Astrocyte (in vitro differentiated cells and primary cell): ENCODE results near the gene SLC2A13. TPM values are rescaled to one million over a fixed set of nuclear protein-coding genes. Genes with fewer than 3 reads are reported as not detected.

Source experiments
- DNase-seq: peaks from one replicate; pipeline ENCODE4 v3.0.0-alpha.2; 2010; ENCODE audit warnings: low read depth
- FAIRE-seq: peaks from 2 replicates; lab custom pipeline; 2011; peaks lifted over from hg19 to GRCh38; lab: Jason Lieb, UNC
- H2AFZ ChIP-seq: 2 replicates; pipeline ENCODE4 v1.6.0; 2012; ENCODE audit warnings: low read depth, low read length, inconsistent platforms
- H3K27ac ChIP-seq: 2 replicates; pipeline ENCODE4 v1.5.1; 2011; ENCODE audit warnings: low read depth, low read length, inconsistent platforms
- H3K27me3 ChIP-seq: 2 replicates; pipeline ENCODE4 v1.6.0; 2011; ENCODE audit warnings: low read length, inconsistent platforms; ENCODE audit not compliant: insufficient read depth
- H3K36me3 ChIP-seq: 2 replicates; pipeline ENCODE4 v1.5.1; 2011; ENCODE audit warnings: low read length, inconsistent platforms; ENCODE audit not compliant: insufficient read depth
- H3K4me1 ChIP-seq: 2 replicates; pipeline ENCODE4 v1.5.1; 2011; ENCODE audit warnings: low read length, inconsistent platforms; ENCODE audit not compliant: insufficient read depth
- H3K4me2 ChIP-seq: 2 replicates; pipeline ENCODE4 v1.6.0; 2012; ENCODE audit warnings: low read length, inconsistent platforms
- H3K4me3 ChIP-seq: 2 replicates; pipeline ENCODE4 v1.5.1; 2011; ENCODE audit warnings: low read depth, mild to moderate bottlenecking, low read length, inconsistent platforms; ENCODE audit not compliant: insufficient read depth
- H3K79me2 ChIP-seq: 2 replicates; pipeline ENCODE4 v1.6.0; 2012; ENCODE audit warnings: mild to moderate bottlenecking, low read length, inconsistent platforms; ENCODE audit not compliant: insufficient read depth
- H3K9ac ChIP-seq: 2 replicates; pipeline ENCODE4 v1.6.0; 2012; ENCODE audit warnings: mild to moderate bottlenecking, low read length, inconsistent platforms
- H3K9me3 ChIP-seq: 2 replicates; pipeline ENCODE4 v1.5.1; 2012; ENCODE audit warnings: low read depth, mild to moderate bottlenecking, low read length, inconsistent platforms; ENCODE audit not compliant: insufficient read depth
- H4K20me1 ChIP-seq: 2 replicates; pipeline ENCODE4 v1.6.0; 2012; ENCODE audit warnings: low read length, inconsistent platforms; ENCODE audit not compliant: insufficient read depth
- H3K27ac Mint-ChIP-seq: one replicate; pipeline ENCODE4 v1.8.0; 2021; ENCODE audit warnings: mild to moderate bottlenecking, mixed read lengths; ENCODE audit not compliant: unreplicated experiment
- H3K27me3 Mint-ChIP-seq: one replicate; pipeline ENCODE4 v1.8.0; 2021; ENCODE audit warnings: low read depth, mixed read lengths; ENCODE audit not compliant: unreplicated experiment
- H3K36me3 Mint-ChIP-seq: one replicate; pipeline ENCODE4 v1.8.0; 2021; ENCODE audit warnings: low read depth, mixed read lengths; ENCODE audit not compliant: unreplicated experiment
- H3K4me1 Mint-ChIP-seq: one replicate; pipeline ENCODE4 v1.8.0; 2021; ENCODE audit warnings: low read depth, mixed read lengths; ENCODE audit not compliant: unreplicated experiment
- H3K4me3 Mint-ChIP-seq: one replicate; pipeline ENCODE4 v1.8.0; 2021; ENCODE audit warnings: mild to moderate bottlenecking, moderate library complexity, mixed read lengths; ENCODE audit not compliant: unreplicated experiment
- H3K9me3 Mint-ChIP-seq: one replicate; pipeline ENCODE4 v1.8.0; 2021; ENCODE audit warnings: mild to moderate bottlenecking, mixed read lengths; ENCODE audit not compliant: unreplicated experiment
- CTCF ChIP-seq: IDR thresholded peaks from 2 replicates; pipeline ENCODE4 v1.5.1; 2011; ENCODE audit warnings: low read depth, mild to moderate bottlenecking, inconsistent platforms, low read length, moderate library complexity; ENCODE audit not compliant: insufficient read depth
- EZH2 ChIP-seq: IDR thresholded peaks from 2 replicates; pipeline ENCODE4 v1.6.1; 2012; ENCODE audit warnings: mild to moderate bottlenecking, low read length, inconsistent platforms; ENCODE audit not compliant: insufficient read depth
- total RNA-seq: library from RNA; stranded (reverse); gene quantifications from 2 replicates; pipeline ENCODE4 v1.2.1, GENCODE V29; 2021

Gene SLC2A13
- total RNA-seq, 1 donor from 2014 or later = 10.2 TPM

GRCh38 chr12:40045656-40046055 is 60.2 kb downstream of the SLC2A13 start:
- TF ChIP-seq CTCF (no peak), EZH2 (no peak)
- Mint-ChIP-seq H3K4me3 (no peak overlapping the region), H3K27me3 (no peaks in the 10 kb centered on the region)

GRCh38 chr12:40044396-40044795 is 61.5 kb downstream of the SLC2A13 start:
- H3K9me3 ChIP-seq = no peaks in the 10 kb centered on the region
- no peak overlapping the region for H2AFZ ChIP-seq
- TF ChIP-seq CTCF = no peak
- no peak for TF ChIP-seq EZH2
- DNase-seq = no peak
- no peaks in the 10 kb centered on the region for H3K36me3 Mint-ChIP-seq
- no peaks in the 10 kb centered on the region for H3K27me3 ChIP-seq
- H3K4me2 ChIP-seq = no peak overlapping the region
- H3K4me3 ChIP-seq = no peak overlapping the region
- H3K4me3 Mint-ChIP-seq = no peak overlapping the region
- no peak overlapping the region for H3K9ac ChIP-seq
- no peaks in the 10 kb centered on the region for H3K27me3 Mint-ChIP-seq
- no peaks in the 10 kb centered on the region for H3K36me3 ChIP-seq
- H3K4me1 ChIP-seq = no peaks in the 10 kb centered on the region
- no peak for FAIRE-seq
- H3K9me3 Mint-ChIP-seq = no peaks in the 10 kb centered on the region
- H3K27ac ChIP-seq = no peak overlapping the region
- H3K79me2 ChIP-seq = no peaks in the 10 kb centered on the region
- H4K20me1 ChIP-seq = no peaks in the 10 kb centered on the region
- no peak overlapping the region for H3K27ac Mint-ChIP-seq
- H3K4me1 Mint-ChIP-seq = no peaks in the 10 kb centered on the region

More at GRCh38 chr12:40045656-40046055, 60.2 kb downstream of the SLC2A13 start:
- H3K27ac ChIP-seq = no peak overlapping the region
- DNase-seq = no peak
- Mint-ChIP-seq H3K4me1 (no peaks in the 10 kb centered on the region), H3K9me3 (no peaks in the 10 kb centered on the region), H3K27ac (no peak overlapping the region), H3K36me3 (no peaks in the 10 kb centered on the region)
- no peaks in the 10 kb centered on the region for H4K20me1 ChIP-seq
- no peak overlapping the region for H3K4me3 ChIP-seq
- H3K9me3 ChIP-seq = no peaks in the 10 kb centered on the region
- no peak overlapping the region for H3K4me2 ChIP-seq
- FAIRE-seq = no peak
- H3K36me3 ChIP-seq = no peaks in the 10 kb centered on the region
- H3K4me1 ChIP-seq = no peaks in the 10 kb centered on the region
- no peak overlapping the region for H3K9ac ChIP-seq
- no peak overlapping the region for H2AFZ ChIP-seq
- no peaks in the 10 kb centered on the region for H3K79me2 ChIP-seq
- H3K27me3 ChIP-seq = no peaks in the 10 kb centered on the region

- no peaks in the 10 kb centered on the region for H3K36me3 Mint-ChIP-seq
- no peaks in the 10 kb centered on the region for H3K9me3 ChIP-seq
- H3K9ac ChIP-seq = no peak overlapping the region
- DNase-seq (no peak), FAIRE-seq (no peak)
- H3K4me3 ChIP-seq = no peak overlapping the region
- H3K4me1 ChIP-seq = no peaks in the 10 kb centered on the region
- H3K4me1 Mint-ChIP-seq = peaks cover 3% of the 10 kb centered on the region
- H3K79me2 ChIP-seq = no peaks in the 10 kb centered on the region
- H3K27me3 Mint-ChIP-seq = no peaks in the 10 kb centered on the region
- H4K20me1 ChIP-seq = no peaks in the 10 kb centered on the region
- H3K36me3 ChIP-seq = no peaks in the 10 kb centered on the region
- no peak for TF ChIP-seq EZH2
- TF ChIP-seq CTCF = no peak
- H3K4me2 ChIP-seq = no peak overlapping the region
- H3K4me3 Mint-ChIP-seq = no peak overlapping the region
- no peak overlapping the region for H3K27ac ChIP-seq
- no peaks in the 10 kb centered on the region for H3K9me3 Mint-ChIP-seq
- no peak overlapping the region for H2AFZ ChIP-seq
- H3K27me3 ChIP-seq = no peaks in the 10 kb centered on the region
- H3K27ac Mint-ChIP-seq = no peak overlapping the region
Observed at GRCh38 chr12:40039598-40039997, 66.3 kb downstream of the SLC2A13 start.
